Endothelial cell (in vitro differentiated cells): ENCODE results near the gene PFKFB3. TPM values are rescaled to one million over a fixed set of nuclear protein-coding genes. Genes with fewer than 3 reads are reported as not detected.
"Not testable (repeated sequence)": the region's sequence is repeated elsewhere in the genome, so short reads cannot be mapped to it uniquely, and the experiment has no call there.

ENCODE experiments used
- DNase-seq: peaks from one replicate; pipeline ENCODE4 v3.0.0; 2021; ENCODE audit warnings: low spot score
- H3K27ac Mint-ChIP-seq: one replicate; pipeline ENCODE4 v1.8.0; 2021; ENCODE audit warnings: mixed read lengths, inconsistent platforms; ENCODE audit not compliant: unreplicated experiment
- H3K27me3 Mint-ChIP-seq: one replicate; pipeline ENCODE4 v1.8.0; 2021; ENCODE audit warnings: mild to moderate bottlenecking, moderate library complexity, mixed read lengths, inconsistent platforms; ENCODE audit not compliant: unreplicated experiment
- H3K36me3 Mint-ChIP-seq: one replicate; pipeline ENCODE4 v1.8.0; 2021; ENCODE audit warnings: mild to moderate bottlenecking, low read depth, mixed read lengths, inconsistent platforms; ENCODE audit not compliant: unreplicated experiment
- H3K4me1 Mint-ChIP-seq: one replicate; pipeline ENCODE4 v1.8.0; 2021; ENCODE audit warnings: mild to moderate bottlenecking, mixed read lengths, inconsistent platforms; ENCODE audit not compliant: unreplicated experiment
- H3K4me3 Mint-ChIP-seq: one replicate; pipeline ENCODE4 v1.8.0; 2021; ENCODE audit warnings: mild to moderate bottlenecking, mixed read lengths, inconsistent platforms; ENCODE audit not compliant: unreplicated experiment
- H3K9me3 Mint-ChIP-seq: one replicate; pipeline ENCODE4 v1.8.0; 2021; ENCODE audit warnings: mixed read lengths, inconsistent platforms; ENCODE audit not compliant: unreplicated experiment
- total RNA-seq: library from RNA; stranded (reverse); fragmentation: NEBNext Ultra II Directional; extraction: Animal tissue kit (Norgen Biotek cat#: 25700); gene quantifications from one replicate; pipeline ENCODE4 v1.2.1, GENCODE V29; 2021; ENCODE audit not compliant: unreplicated experiment
- TF ChIP-seq, protein P1 (sequence below): fragments of 200-600 bp; sonication (generic); IDR thresholded peaks from one replicate; pipeline ENCODE4 v1.5.0; 2021; ENCODE audit warnings: antibody characterized with exemption; ENCODE audit not compliant: unreplicated experiment

Gene PFKFB3
- total RNA-seq, 1 donor from 2014 or later: 32.3 TPM

DNA sequence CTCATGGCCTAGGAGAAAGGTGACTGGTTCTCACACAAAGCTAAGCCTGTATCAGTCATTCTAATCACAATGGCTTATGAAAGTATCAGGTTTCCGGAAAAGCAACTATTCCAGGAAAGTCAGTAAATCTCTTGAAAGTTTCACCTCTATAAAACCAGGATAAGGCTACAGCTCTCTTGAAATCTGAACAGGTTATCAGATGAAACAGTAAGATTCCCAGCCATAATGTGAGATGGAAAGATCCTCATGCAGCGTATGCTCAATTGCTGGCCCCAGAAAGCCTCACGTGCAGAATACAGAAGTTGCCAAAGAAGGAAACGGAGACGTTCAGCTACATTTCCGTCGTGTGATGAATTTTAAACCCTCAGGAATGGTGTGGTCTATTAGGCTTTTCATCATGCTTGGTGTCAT is 90.0 kb downstream of the PFKFB3 start:
- TF ChIP-seq, protein P1, sequence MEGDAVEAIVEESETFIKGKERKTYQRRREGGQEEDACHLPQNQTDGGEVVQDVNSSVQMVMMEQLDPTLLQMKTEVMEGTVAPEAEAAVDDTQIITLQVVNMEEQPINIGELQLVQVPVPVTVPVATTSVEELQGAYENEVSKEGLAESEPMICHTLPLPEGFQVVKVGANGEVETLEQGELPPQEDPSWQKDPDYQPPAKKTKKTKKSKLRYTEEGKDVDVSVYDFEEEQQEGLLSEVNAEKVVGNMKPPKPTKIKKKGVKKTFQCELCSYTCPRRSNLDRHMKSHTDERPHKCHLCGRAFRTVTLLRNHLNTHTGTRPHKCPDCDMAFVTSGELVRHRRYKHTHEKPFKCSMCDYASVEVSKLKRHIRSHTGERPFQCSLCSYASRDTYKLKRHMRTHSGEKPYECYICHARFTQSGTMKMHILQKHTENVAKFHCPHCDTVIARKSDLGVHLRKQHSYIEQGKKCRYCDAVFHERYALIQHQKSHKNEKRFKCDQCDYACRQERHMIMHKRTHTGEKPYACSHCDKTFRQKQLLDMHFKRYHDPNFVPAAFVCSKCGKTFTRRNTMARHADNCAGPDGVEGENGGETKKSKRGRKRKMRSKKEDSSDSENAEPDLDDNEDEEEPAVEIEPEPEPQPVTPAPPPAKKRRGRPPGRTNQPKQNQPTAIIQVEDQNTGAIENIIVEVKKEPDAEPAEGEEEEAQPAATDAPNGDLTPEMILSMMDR: no peak
- Mint-ChIP-seq H3K4me3 (no peak overlapping the region), H3K4me1 (no peaks in the 10 kb centered on the region), H3K36me3 (no peaks in the 10 kb centered on the region), H3K27me3 (no peaks in the 10 kb centered on the region), H3K27ac (no peak overlapping the region), H3K9me3 (no peaks in the 10 kb centered on the region)
- DNase-seq: no peak

DNA sequence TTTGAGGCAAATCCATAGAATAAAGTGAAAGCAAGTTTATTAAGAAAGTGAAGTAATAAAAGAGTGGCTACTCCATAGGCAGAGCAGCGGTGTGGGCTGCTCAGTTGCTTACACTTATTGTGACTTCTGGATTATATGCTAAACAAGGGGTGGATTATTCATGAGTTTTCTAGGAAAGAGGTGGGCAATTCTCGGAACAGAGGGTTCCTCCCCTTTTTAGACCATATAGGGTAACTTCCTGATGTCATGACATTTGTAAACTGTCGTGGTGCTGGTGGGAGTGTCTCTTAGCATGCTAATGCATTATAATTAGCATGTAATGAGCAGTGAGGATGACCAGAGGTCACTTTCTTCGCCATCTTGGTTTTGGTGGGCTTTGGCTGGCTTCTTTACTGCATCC is 93.7 kb downstream of the PFKFB3 start:
- not testable (repeated sequence) for H3K27me3 Mint-ChIP-seq, H3K9me3 Mint-ChIP-seq, H3K27ac Mint-ChIP-seq, H3K4me3 Mint-ChIP-seq, H3K36me3 Mint-ChIP-seq, H3K4me1 Mint-ChIP-seq, DNase-seq

DNA sequence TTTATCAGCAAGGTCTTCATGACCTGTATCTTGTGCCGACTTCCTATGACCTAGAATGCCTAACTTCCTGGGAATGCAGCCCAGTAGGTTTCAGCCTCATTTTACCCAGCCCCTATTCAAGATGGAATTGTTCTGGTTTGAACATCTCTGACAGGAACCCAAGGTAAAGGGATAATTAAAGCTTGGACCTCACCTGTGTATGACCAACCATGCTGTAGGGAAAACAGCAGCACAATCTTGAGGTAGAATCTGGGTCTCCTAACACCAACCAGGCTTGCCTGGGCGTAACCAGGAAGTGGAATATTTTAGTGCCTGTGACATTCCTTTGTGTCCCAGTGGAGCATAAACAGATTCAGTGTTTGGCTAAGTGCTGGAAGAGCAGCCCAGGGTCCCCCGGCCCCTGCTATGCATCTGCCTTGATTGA is 94.1 kb downstream of the PFKFB3 start:
- Mint-ChIP-seq H3K4me1 (peaks cover 3% of the 10 kb centered on the region), H3K27me3 (no peaks in the 10 kb centered on the region), H3K9me3 (no peaks in the 10 kb centered on the region), H3K4me3 (no peak overlapping the region), H3K27ac (no peak overlapping the region), H3K36me3 (no peaks in the 10 kb centered on the region)
- TF ChIP-seq, protein P1: no peak
- no peak for DNase-seq

DNA sequence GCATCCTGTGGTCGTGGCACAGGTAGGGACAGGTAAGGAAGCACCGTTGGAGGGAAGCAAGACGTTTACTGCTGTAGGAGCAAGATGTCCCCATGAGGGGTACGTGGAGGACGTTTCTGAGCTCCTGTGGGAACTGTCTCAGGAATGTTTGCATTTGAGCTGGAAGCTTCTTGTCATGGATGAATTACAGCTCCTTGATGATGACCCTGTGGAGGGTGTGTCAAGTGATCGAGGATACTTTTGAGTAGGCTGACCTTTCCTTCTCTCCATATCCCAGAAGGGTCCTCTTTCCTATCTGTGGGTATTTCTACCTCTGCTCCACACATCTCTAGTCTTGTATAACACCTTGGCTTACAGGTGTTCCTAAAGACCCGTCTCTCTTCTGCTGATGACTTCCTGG is 94.8 kb downstream of the PFKFB3 start:
- no peaks in the 10 kb centered on the region for H3K9me3 Mint-ChIP-seq
- no peaks in the 10 kb centered on the region for H3K27me3 Mint-ChIP-seq
- H3K36me3 Mint-ChIP-seq: no peaks in the 10 kb centered on the region
- no peak overlapping the region for H3K4me3 Mint-ChIP-seq
- H3K27ac Mint-ChIP-seq: no peak overlapping the region
- no peak for DNase-seq
- H3K4me1 Mint-ChIP-seq: peaks cover 3% of the 10 kb centered on the region
- TF ChIP-seq, protein P1: no peak

DNA sequence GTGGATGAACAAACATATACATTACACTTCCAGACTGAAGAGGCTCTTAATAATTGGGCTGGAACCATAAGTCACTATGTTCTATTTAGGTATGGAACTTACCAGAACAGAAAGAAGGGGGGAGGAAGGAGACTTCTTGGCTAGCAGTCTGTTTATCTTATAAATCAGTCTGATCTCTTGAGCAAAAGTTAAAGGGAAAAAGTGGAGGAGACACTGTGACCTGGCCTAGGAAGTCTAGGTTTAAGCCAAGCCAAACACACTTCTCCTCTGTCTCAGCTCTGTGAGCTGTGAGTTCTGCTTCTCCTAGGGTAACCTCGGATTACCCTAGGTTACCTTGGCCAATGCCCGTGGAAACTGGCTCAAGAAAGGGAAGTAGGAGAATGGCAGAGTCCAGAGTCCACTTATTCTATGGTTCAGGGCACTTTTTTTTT is 95.2 kb downstream of the PFKFB3 start:
- no peaks in the 10 kb centered on the region for H3K27me3 Mint-ChIP-seq
- TF ChIP-seq, protein P1: no peak
- H3K36me3 Mint-ChIP-seq: no peaks in the 10 kb centered on the region
- peaks cover 3% of the 10 kb centered on the region for H3K4me1 Mint-ChIP-seq
- H3K9me3 Mint-ChIP-seq: no peaks in the 10 kb centered on the region
- no peak for DNase-seq
- H3K4me3 Mint-ChIP-seq: no peak overlapping the region
- no peak overlapping the region for H3K27ac Mint-ChIP-seq

DNA sequence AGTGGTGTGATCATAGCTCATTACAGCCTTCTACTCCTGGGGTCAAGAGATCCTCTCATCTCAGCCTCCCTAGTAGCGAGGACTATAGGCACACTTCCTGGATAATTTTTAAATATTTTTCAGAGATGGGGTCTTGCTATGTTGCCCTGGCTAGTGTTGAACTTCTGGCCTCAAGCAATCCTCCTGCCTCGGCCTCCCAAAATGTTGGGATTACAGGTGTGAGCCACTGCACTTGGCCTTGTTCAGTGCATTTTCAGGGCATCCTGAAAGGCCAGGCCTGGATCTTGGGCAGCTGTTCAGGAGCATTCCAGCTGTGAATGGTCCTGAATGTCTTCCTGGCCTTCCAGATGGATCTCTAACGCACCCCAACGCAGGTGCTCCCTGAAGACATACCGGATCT is 95.7 kb downstream of the PFKFB3 start:
- DNase-seq: no peak
- Mint-ChIP-seq H3K4me1 (peaks cover 3% of the 10 kb centered on the region), H3K9me3 (no peaks in the 10 kb centered on the region), H3K4me3 (no peak overlapping the region), H3K27ac (no peak overlapping the region), H3K36me3 (no peaks in the 10 kb centered on the region), H3K27me3 (no peaks in the 10 kb centered on the region)
- TF ChIP-seq, protein P1: no peak
